ENCODE data around the gene CARD10. TPM values are rescaled to one million over a fixed set of nuclear protein-coding genes. Genes with fewer than 3 reads are reported as not detected.
A peak's percentile ranks its signal among the peaks of the same experiment; 100 is the strongest.

The CARD10 gene
- total and polyA plus RNA-seq, 2 donors = 1.1 to 4.2 TPM

DNA sequence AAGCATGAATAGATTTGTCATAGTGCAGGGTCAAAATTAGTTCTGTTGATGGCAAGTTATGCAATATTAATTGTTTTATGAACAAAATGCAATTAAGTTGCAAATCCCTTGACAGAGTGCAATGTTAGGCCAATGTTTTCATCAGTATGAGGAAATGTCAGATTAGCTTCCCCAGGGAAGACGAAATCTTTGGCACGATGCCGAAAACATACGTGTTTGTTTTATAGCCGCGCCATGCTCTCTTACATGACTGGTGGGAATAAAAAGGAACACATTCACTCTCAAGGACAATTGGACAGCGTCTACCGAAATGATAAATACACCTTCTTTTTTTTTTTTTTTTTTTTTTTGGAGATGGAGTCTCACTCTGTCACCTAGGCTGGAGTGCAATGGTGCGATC, 60.0 kb downstream of the CARD10 start:
- no peaks in the 10 kb centered on the region for H3K36me3 ChIP-seq (ENCODE audit: control insufficient read depth in 2 of 2, insufficient read depth in 2 of 2, low read length in 1 of 2)
- WGBS = 94% methylated on average over 9 of the region's 9 CpGs
- peaks cover 0 to 12% of the 10 kb centered on the region in 2 donors for H3K4me1 ChIP-seq (ENCODE audit: control insufficient read depth in 2 of 2, insufficient read depth in 2 of 2, low read length in 2 of 2)
- no peak overlapping the region for H3K27ac ChIP-seq (ENCODE audit: low read depth in 1 of 2, low read length in 1 of 2)
- DNase-seq (ENCODE audit: low read depth in 6 of 9, low spot score in 9 of 9) = no peak
- peaks cover 0 to 5% of the 10 kb centered on the region in 2 donors for H3K27me3 ChIP-seq (ENCODE audit: control insufficient read depth in 2 of 2, insufficient read depth in 1 of 2, low read length in 1 of 2)
- no peak overlapping the region for H3K4me3 ChIP-seq (ENCODE audit: low read length in 2 of 2)
- H3K9me3 ChIP-seq (ENCODE audit: control insufficient read depth in 2 of 2, insufficient read depth in 1 of 2, low read length in 1 of 2) = no peaks in the 10 kb centered on the region

DNA sequence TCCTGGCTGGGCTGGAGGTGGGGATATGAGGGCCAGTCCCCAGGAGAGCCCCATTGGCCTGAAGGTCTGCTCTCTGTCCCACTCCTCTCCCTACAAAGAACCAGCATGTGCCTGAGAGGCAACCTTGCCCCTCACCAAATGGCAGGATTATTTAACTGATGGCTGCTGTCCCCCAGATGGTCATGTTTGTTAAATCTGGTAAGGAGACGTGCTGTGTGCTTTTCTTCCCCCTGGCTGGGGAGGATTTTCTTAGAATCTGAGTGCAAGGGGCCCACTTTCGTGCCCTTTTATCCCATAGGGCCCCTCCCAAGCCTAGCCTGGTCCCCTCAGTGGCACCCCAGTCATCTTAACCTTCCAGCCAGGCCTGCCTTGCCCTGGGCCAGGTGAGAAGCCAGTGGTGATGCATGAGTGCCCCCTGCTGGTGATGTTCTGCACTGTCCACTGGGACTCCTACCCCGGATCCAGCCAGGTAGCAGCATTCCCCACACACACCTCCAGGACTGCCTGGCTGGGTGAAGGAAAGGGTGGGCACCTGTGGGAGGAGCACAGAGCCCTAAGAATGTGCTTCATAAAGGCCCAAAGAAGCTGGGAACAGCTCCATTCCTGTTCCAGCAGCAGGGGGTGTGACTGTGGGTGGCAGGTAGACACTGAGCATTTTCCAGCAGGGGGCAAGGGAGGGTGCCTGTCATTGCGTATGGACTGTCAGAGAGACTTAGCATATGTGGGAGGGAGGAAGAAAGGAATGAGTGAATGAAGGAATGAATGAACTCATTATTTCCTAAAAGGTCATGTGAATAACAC, 61.9 kb downstream of the CARD10 start:
- H3K4me3 ChIP-seq (ENCODE audit: low read length in 2 of 2) = no peak overlapping the region
- H3K27ac ChIP-seq (ENCODE audit: low read depth in 1 of 2, low read length in 1 of 2) = no peak overlapping the region
- peaks cover 0 to 9% of the 10 kb centered on the region in 2 donors for H3K4me1 ChIP-seq (ENCODE audit: control insufficient read depth in 2 of 2, insufficient read depth in 2 of 2, low read length in 2 of 2)
- 54% methylated on average over 4 of the region's 4 CpGs for WGBS
- peaks cover 0 to 5% of the 10 kb centered on the region in 2 donors for H3K27me3 ChIP-seq (ENCODE audit: control insufficient read depth in 2 of 2, insufficient read depth in 1 of 2, low read length in 1 of 2)
- DNase-seq (ENCODE audit: low read depth in 6 of 9, low spot score in 9 of 9) = peak in 8 of 9 donors; percentile 57 to 87 (median 70)
- no peaks in the 10 kb centered on the region for H3K9me3 ChIP-seq (ENCODE audit: control insufficient read depth in 2 of 2, insufficient read depth in 1 of 2, low read length in 1 of 2)
- no peaks in the 10 kb centered on the region for H3K36me3 ChIP-seq (ENCODE audit: control insufficient read depth in 2 of 2, insufficient read depth in 2 of 2, low read length in 1 of 2)

DNA sequence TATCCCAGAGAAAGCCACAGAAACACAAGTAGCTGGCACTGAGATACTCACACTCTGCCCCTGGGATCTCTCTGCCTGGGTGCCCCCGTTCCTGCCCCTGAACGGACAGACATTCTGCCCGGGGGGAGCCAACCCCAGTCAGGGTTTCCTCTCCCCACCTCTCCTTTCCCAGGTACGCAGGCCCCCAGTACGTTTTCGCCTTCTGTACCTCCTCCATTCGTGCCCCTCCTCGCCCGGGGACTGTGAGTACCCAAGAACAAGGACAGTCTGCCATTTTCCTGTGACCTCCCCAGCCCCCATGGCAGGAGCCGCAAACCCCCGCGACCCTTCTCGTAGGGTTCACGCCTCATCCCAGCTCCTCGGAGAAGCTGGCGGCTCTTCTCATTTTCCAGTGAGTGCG, 62.9 kb downstream of the CARD10 start:
- no peaks in the 10 kb centered on the region for H3K36me3 ChIP-seq (ENCODE audit: control insufficient read depth in 2 of 2, insufficient read depth in 2 of 2, low read length in 1 of 2)
- no peak overlapping the region for H3K4me3 ChIP-seq (ENCODE audit: low read length in 2 of 2)
- WGBS = 92% methylated on average over 17 of the region's 17 CpGs
- peaks cover 0 to 9% of the 10 kb centered on the region in 2 donors for H3K4me1 ChIP-seq (ENCODE audit: control insufficient read depth in 2 of 2, insufficient read depth in 2 of 2, low read length in 2 of 2)
- H3K9me3 ChIP-seq (ENCODE audit: control insufficient read depth in 2 of 2, insufficient read depth in 1 of 2, low read length in 1 of 2) = no peaks in the 10 kb centered on the region
- no peak for DNase-seq (ENCODE audit: low read depth in 6 of 9, low spot score in 9 of 9)
- H3K27me3 ChIP-seq (ENCODE audit: control insufficient read depth in 2 of 2, insufficient read depth in 1 of 2, low read length in 1 of 2) = peaks cover 0 to 5% of the 10 kb centered on the region in 2 donors
- no peak overlapping the region for H3K27ac ChIP-seq (ENCODE audit: low read depth in 1 of 2, low read length in 1 of 2)

DNA sequence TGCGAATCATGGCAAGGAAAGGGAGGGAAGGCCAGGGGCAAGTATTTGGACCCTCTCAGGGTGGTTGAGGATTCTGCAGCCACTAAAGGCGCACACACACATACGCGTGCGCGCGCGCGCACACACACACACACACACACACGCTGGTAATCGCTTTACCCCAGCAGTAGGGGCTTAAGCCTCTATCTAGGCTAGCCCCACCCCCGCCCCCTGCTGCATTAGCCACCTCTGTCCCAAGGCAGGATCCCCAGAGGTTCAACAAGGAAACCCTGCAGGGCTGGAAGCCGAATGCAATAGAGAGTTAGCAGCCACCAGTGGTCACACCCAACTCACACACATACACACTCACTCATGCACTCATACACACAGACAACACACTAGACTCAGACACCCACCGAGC, 63.3 kb downstream of the CARD10 start:
- H3K36me3 ChIP-seq (ENCODE audit: control insufficient read depth in 2 of 2, insufficient read depth in 2 of 2, low read length in 1 of 2) = no peaks in the 10 kb centered on the region
- no peak for DNase-seq (ENCODE audit: low read depth in 6 of 9, low spot score in 9 of 9)
- peaks cover 0 to 9% of the 10 kb centered on the region in 2 donors for H3K4me1 ChIP-seq (ENCODE audit: control insufficient read depth in 2 of 2, insufficient read depth in 2 of 2, low read length in 2 of 2)
- H3K27me3 ChIP-seq (ENCODE audit: control insufficient read depth in 2 of 2, insufficient read depth in 1 of 2, low read length in 1 of 2) = peaks cover 0 to 5% of the 10 kb centered on the region in 2 donors
- H3K4me3 ChIP-seq (ENCODE audit: low read length in 2 of 2) = no peak overlapping the region
- no peaks in the 10 kb centered on the region for H3K9me3 ChIP-seq (ENCODE audit: control insufficient read depth in 2 of 2, insufficient read depth in 1 of 2, low read length in 1 of 2)
- 89% methylated on average over 14 of the region's 14 CpGs for WGBS
- no peak overlapping the region for H3K27ac ChIP-seq (ENCODE audit: low read depth in 1 of 2, low read length in 1 of 2)

DNA sequence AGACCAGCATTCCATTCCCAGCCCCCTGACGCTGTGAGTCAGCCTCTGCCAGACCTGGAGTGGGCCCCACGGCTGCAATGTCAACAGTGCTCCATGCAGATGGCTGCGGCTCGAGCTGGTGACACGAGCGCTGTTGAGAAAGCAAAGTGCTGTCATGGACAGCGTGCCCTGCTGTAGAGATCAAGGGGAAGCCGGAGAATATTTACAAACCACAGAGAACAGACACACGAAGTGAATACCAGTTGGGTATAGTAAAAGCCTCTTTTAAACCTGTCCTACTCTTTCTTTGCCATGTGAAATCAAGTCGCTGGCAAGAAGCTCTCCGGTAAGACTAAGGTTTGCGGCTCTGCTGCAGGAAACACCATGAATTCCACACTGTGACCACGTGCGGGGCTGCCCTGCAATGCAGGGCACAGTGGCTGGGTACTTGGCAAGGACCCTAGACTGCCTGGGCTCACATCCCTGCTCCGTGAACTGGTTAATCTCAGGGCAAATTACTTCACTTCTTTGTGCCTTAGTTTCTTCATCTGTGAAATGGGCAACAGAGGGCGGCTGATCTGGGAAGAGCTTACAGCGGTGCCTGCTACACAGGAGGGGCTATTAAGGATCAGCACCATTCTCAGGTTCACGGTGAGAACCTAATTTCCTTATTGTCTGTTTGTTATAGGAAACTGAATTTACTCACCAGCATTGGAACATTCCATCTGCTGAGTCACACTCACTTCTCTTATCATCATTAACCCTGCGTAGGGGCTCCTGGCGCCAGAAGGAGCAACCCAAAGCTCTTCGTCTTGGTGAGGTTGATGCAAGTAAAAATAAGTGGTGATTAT, 64.1 kb downstream of the CARD10 start:
- no peaks in the 10 kb centered on the region for H3K36me3 ChIP-seq (ENCODE audit: control insufficient read depth in 2 of 2, insufficient read depth in 2 of 2, low read length in 1 of 2)
- DNase-seq (ENCODE audit: low read depth in 6 of 9, low spot score in 9 of 9) = no peak

DNA sequence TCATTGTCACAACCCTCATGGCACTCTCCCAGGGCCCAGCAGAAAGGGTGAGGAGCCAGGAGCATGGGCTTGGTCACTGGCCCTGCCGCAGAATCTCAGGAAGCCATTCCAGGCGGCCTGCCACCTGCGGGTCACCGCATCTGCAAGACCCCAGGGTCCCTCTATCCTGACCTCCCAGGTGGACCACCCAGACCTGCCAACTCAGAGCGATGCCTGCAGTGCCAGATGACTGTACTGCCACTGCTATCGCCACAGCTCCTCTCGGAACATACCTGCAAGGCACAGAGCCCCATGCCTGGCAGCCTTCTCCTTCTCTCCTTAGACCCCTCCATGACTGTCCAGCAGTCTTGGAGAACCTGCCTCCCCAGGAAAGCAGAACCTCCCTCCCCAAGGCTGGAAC, 65.5 kb downstream of the CARD10 start:
- DNase-seq (ENCODE audit: low read depth in 6 of 9, low spot score in 9 of 9) = no peak
- no peaks in the 10 kb centered on the region for H3K36me3 ChIP-seq (ENCODE audit: control insufficient read depth in 2 of 2, insufficient read depth in 2 of 2, low read length in 1 of 2)
- over 99% methylated on average over 7 of the region's 7 CpGs for WGBS
- no peak overlapping the region for H3K27ac ChIP-seq (ENCODE audit: low read depth in 1 of 2, low read length in 1 of 2)
- H3K27me3 ChIP-seq (ENCODE audit: control insufficient read depth in 2 of 2, insufficient read depth in 1 of 2, low read length in 1 of 2) = peaks cover 0 to 9% of the 10 kb centered on the region in 2 donors
- no peak overlapping the region for H3K4me3 ChIP-seq (ENCODE audit: low read length in 2 of 2)
- peaks cover 0 to 19% of the 10 kb centered on the region in 2 donors for H3K4me1 ChIP-seq (ENCODE audit: control insufficient read depth in 2 of 2, insufficient read depth in 2 of 2, low read length in 2 of 2)
- no peaks in the 10 kb centered on the region for H3K9me3 ChIP-seq (ENCODE audit: control insufficient read depth in 2 of 2, insufficient read depth in 1 of 2, low read length in 1 of 2)

More for the DNA sequence above, 64.1 kb downstream of the CARD10 start:
- H3K27me3 ChIP-seq (ENCODE audit: control insufficient read depth in 2 of 2, insufficient read depth in 1 of 2, low read length in 1 of 2) = peaks cover 0 to 5% of the 10 kb centered on the region in 2 donors
- H3K4me3 ChIP-seq (ENCODE audit: low read length in 2 of 2) = no peak overlapping the region
- H3K9me3 ChIP-seq (ENCODE audit: control insufficient read depth in 2 of 2, insufficient read depth in 1 of 2, low read length in 1 of 2) = no peaks in the 10 kb centered on the region
- WGBS = 83% methylated on average over 21 of the region's 21 CpGs
- H3K4me1 ChIP-seq (ENCODE audit: control insufficient read depth in 2 of 2, insufficient read depth in 2 of 2, low read length in 2 of 2) = peaks cover 0 to 16% of the 10 kb centered on the region in 2 donors
- no peak overlapping the region for H3K27ac ChIP-seq (ENCODE audit: low read depth in 1 of 2, low read length in 1 of 2)

DNA sequence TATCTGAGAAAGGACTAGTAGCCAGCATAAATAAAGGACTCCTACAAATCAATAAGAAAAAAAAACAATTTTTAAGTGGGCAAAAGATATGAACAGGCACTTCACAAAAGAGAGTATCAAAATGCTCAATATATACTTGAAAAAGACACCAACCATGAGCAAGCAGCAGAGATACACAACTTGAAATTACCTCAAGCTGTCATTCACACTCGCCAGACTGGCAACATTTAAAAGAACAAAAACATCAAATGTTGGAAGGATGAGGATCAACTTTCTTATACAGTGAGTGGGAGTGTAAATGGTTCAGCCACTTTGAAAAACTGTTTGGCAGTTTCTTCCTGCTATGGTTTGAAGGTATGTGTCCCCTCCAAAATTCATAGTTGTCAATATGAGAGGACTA, 68.0 kb downstream of the CARD10 start:
- Histone ChIP-seq H3K27me3 (ENCODE audit: control insufficient read depth in 2 of 2, insufficient read depth in 1 of 2, low read length in 1 of 2) (peaks cover 0 to 17% of the 10 kb centered on the region in 2 donors), H3K4me1 (ENCODE audit: control insufficient read depth in 2 of 2, insufficient read depth in 2 of 2, low read length in 2 of 2) (peaks cover 0 to 19% of the 10 kb centered on the region in 2 donors)
- WGBS = 48% methylated on average over 1 of the region's 1 CpG

DNA sequence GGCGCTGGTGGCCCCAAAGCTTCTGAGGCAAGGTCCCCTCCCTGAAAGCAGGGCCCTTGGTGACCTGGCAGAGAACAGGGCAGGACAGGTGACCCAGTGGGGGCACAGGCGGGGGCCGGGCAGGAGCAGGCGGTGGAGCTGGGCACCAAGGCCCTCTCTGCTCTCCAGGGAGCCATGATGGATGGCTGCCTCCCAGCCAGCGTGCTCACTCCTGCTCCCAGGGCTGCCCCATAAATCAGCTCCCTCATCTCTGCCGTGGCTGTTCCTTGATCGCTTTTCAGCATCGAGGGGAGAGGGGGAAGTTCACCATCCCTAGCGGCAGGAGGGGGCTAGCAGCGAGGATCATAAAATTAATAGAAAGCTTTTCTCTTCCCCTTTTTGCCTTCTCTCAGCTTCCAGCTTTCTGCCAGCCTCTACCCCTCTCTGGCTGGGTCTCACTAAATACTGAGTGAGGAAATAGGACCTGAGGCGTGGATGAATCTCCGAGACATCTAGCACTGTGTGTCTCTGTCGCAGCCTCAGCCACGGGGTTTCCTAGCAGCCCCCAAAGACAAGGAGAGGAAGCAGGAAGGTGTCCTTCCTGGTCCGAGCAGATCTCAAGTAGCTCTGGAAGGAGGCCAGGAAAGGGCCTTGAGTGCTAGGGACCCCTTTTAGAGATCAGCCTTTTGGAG, 69.7 kb downstream of the CARD10 start:
- Histone ChIP-seq H3K27me3 (ENCODE audit: control insufficient read depth in 2 of 2, insufficient read depth in 1 of 2, low read length in 1 of 2) (peaks cover 0 to 12% of the 10 kb centered on the region in 2 donors), H3K27ac (ENCODE audit: low read depth in 1 of 2, low read length in 1 of 2) (no peak overlapping the region), H3K4me3 (ENCODE audit: low read length in 2 of 2) (no peak overlapping the region), H3K4me1 (ENCODE audit: control insufficient read depth in 2 of 2, insufficient read depth in 2 of 2, low read length in 2 of 2) (peaks cover 0 to 11% of the 10 kb centered on the region in 2 donors), H3K9me3 (ENCODE audit: control insufficient read depth in 2 of 2, insufficient read depth in 1 of 2, low read length in 1 of 2) (no peaks in the 10 kb centered on the region), H3K36me3 (ENCODE audit: control insufficient read depth in 2 of 2, insufficient read depth in 2 of 2, low read length in 1 of 2) (no peaks in the 10 kb centered on the region)
- DNase-seq (ENCODE audit: low read depth in 6 of 9, low spot score in 9 of 9) = no peak
- 56% methylated on average over 15 of the region's 15 CpGs for WGBS

More for the DNA sequence above, 68.0 kb downstream of the CARD10 start:
- Histone ChIP-seq H3K27ac (ENCODE audit: low read depth in 1 of 2, low read length in 1 of 2) (no peak overlapping the region), H3K9me3 (ENCODE audit: control insufficient read depth in 2 of 2, insufficient read depth in 1 of 2, low read length in 1 of 2) (no peaks in the 10 kb centered on the region), H3K4me3 (ENCODE audit: low read length in 2 of 2) (no peak overlapping the region), H3K36me3 (ENCODE audit: control insufficient read depth in 2 of 2, insufficient read depth in 2 of 2, low read length in 1 of 2) (no peaks in the 10 kb centered on the region)
- no peak for DNase-seq (ENCODE audit: low read depth in 6 of 9, low spot score in 9 of 9)

Data from thymus (tissue), 11 donors.